ENCODE data around the gene ZBED4.

- TF ChIP-seq CTCF (IDR thresholded peaks at IDR 0.05; ENCODE audit: low read length) (no peak), EZH2phosphoT487 (IDR thresholded peaks at IDR 0.05; ENCODE audit: low read length) (no peak)
These were observed 81.9 kb downstream of the ZBED4 start for GRCh38 chr22:49935561-49935960.
